ENCODE data around the gene UFC1. TPM values are rescaled to one million over a fixed set of nuclear protein-coding genes. Genes with fewer than 3 reads are reported as not detected.

UFC1 gene
- total and polyA plus RNA-seq, 4 donors: 99.6 to 149 (median 112) TPM

GRCh38 chr1:161171696-161172095, 17.9 kb downstream of the UFC1 start:
- H3K36me3 ChIP-seq (ENCODE audit: control insufficient read depth in 4 of 4, insufficient read depth in 4 of 4, low read length in 4 of 4): peaks cover 7 to 44% (median 37%) of the 10 kb centered on the region in 4 donors
- ATAC-seq (ENCODE audit: insufficient read depth, low FRiP score): no peak
- no peaks in the 10 kb centered on the region for H3K9me3 ChIP-seq (ENCODE audit: control insufficient read depth in 4 of 4, insufficient read depth in 3 of 4, low read length in 3 of 4)
- WGBS, 2 donors: 87 to 91% methylated on average over 12 of the region's 12 CpGs
- H3K4me1 ChIP-seq (ENCODE audit: control insufficient read depth in 5 of 5, insufficient read depth in 5 of 5, low read length in 5 of 5): peaks cover 0 to 18% (median 9%) of the 10 kb centered on the region in 5 donors
- no peak overlapping the region for H3K4me3 ChIP-seq
- DNase-seq: no peak
- no peaks in the 10 kb centered on the region for H3K27me3 ChIP-seq (ENCODE audit: control insufficient read depth in 3 of 3, insufficient read depth in 3 of 3, low read length in 2 of 3)
- no peak overlapping the region for H3K9ac ChIP-seq (ENCODE audit: insufficient read depth in 1 of 2, low read length in 2 of 2)
- H3K27ac ChIP-seq (ENCODE audit: low read depth in 1 of 2, low read length in 1 of 2): peak overlapping the region in 1 of 2 donors; percentile 9
- TF ChIP-seq CTCF (IDR thresholded peaks at IDR 0.05; ENCODE audit: control extremely low read depth, extremely low read depth): no peak

GRCh38 chr1:161172349-161172748, 18.6 kb downstream of the UFC1 start:
- no peak overlapping the region for H3K4me3 ChIP-seq
- H3K4me1 ChIP-seq (ENCODE audit: control insufficient read depth in 5 of 5, insufficient read depth in 5 of 5, low read length in 5 of 5): peaks cover 0 to 15% (median 8%) of the 10 kb centered on the region in 5 donors
- H3K9ac ChIP-seq (ENCODE audit: insufficient read depth in 1 of 2, low read length in 2 of 2): no peak overlapping the region
- no peak overlapping the region for H3K27ac ChIP-seq (ENCODE audit: low read depth in 1 of 2, low read length in 1 of 2)
- no peak for TF ChIP-seq CTCF (IDR thresholded peaks at IDR 0.05; ENCODE audit: control extremely low read depth, extremely low read depth)
- peaks cover 7 to 47% (median 37%) of the 10 kb centered on the region in 4 donors for H3K36me3 ChIP-seq (ENCODE audit: control insufficient read depth in 4 of 4, insufficient read depth in 4 of 4, low read length in 4 of 4)
- no peaks in the 10 kb centered on the region for H3K9me3 ChIP-seq (ENCODE audit: control insufficient read depth in 4 of 4, insufficient read depth in 3 of 4, low read length in 3 of 4)
- 88 to 92% methylated on average over 1 of the region's 1 CpG for WGBS, 2 donors
- DNase-seq (no peak), ATAC-seq (ENCODE audit: insufficient read depth, low FRiP score) (no peak)
- H3K27me3 ChIP-seq (ENCODE audit: control insufficient read depth in 3 of 3, insufficient read depth in 3 of 3, low read length in 2 of 3): no peaks in the 10 kb centered on the region

DNA sequence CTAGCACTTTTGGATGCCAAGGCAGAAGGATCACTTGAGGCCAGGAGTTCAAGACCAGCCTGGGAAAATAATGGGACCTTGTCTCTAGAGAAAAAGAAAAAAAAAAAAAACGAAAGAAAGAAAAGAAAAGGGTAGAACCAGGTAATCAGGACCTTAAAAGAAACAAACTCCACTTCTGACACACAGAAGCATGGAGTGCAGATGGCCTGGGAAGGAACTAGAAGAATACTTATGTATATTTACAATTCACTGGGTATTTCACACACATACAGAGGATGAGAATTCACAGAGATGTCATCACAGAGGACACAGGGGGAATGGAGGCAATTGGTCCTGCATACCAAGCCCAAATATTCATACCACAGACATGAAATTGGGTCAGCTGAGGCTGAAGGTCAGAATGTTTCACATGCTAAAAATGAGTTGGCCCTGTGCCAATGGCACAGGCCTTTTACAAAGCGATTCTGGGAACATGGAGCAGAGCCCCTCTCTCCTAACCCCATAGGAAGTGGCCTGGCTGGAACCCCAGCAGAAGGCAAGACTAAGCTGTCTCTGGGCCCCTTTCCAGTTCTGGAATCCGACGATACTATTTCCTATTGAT, 19.1 kb downstream of the UFC1 start:
- ATAC-seq (ENCODE audit: insufficient read depth, low FRiP score): no peak
- TF ChIP-seq CTCF (IDR thresholded peaks at IDR 0.05; ENCODE audit: control extremely low read depth, extremely low read depth): no peak
- Histone ChIP-seq H3K4me3 (no peak overlapping the region), H3K9me3 (ENCODE audit: control insufficient read depth in 4 of 4, insufficient read depth in 3 of 4, low read length in 3 of 4) (no peaks in the 10 kb centered on the region), H3K9ac (ENCODE audit: insufficient read depth in 1 of 2, low read length in 2 of 2) (no peak overlapping the region), H3K4me1 (ENCODE audit: control insufficient read depth in 5 of 5, insufficient read depth in 5 of 5, low read length in 5 of 5) (peaks cover 0 to 19% (median 7%) of the 10 kb centered on the region in 5 donors), H3K27me3 (ENCODE audit: control insufficient read depth in 3 of 3, insufficient read depth in 3 of 3, low read length in 2 of 3) (no peaks in the 10 kb centered on the region), H3K27ac (ENCODE audit: low read depth in 1 of 2, low read length in 1 of 2) (peak overlapping the region; percentile 25 to 45), H3K36me3 (ENCODE audit: control insufficient read depth in 4 of 4, insufficient read depth in 4 of 4, low read length in 4 of 4) (peaks cover 7 to 47% (median 37%) of the 10 kb centered on the region in 4 donors)
- 61 to 71% methylated on average over 4 of the region's 4 CpGs for WGBS, 2 donors
- no peak for DNase-seq

GRCh38 chr1:161173711-161174110, 19.9 kb downstream of the UFC1 start:
- Histone ChIP-seq H3K4me3 (no peak overlapping the region), H3K27ac (ENCODE audit: low read depth in 1 of 2, low read length in 1 of 2) (peak overlapping the region; percentile 25 to 45), H3K36me3 (ENCODE audit: control insufficient read depth in 4 of 4, insufficient read depth in 4 of 4, low read length in 4 of 4) (peaks cover 7 to 47% (median 37%) of the 10 kb centered on the region in 4 donors), H3K4me1 (ENCODE audit: control insufficient read depth in 5 of 5, insufficient read depth in 5 of 5, low read length in 5 of 5) (peaks cover 0 to 21% (median 7%) of the 10 kb centered on the region in 5 donors), H3K9ac (ENCODE audit: insufficient read depth in 1 of 2, low read length in 2 of 2) (no peak overlapping the region), H3K27me3 (ENCODE audit: control insufficient read depth in 3 of 3, insufficient read depth in 3 of 3, low read length in 2 of 3) (no peaks in the 10 kb centered on the region), H3K9me3 (ENCODE audit: control insufficient read depth in 4 of 4, insufficient read depth in 3 of 4, low read length in 3 of 4) (no peaks in the 10 kb centered on the region)
- 95 to 97% methylated on average over 11 of the region's 11 CpGs for WGBS, 2 donors
- no peak for ATAC-seq (ENCODE audit: insufficient read depth, low FRiP score)
- no peak for TF ChIP-seq CTCF (IDR thresholded peaks at IDR 0.05; ENCODE audit: control extremely low read depth, extremely low read depth)
- no peak for DNase-seq

Measured in lung (tissue), 12 donors.